Posterior cingulate gyrus (tissue), 11 donors: Measurements from ENCODE around the gene INAVA.
"Not testable (repeated sequence)": the region's sequence is repeated elsewhere in the genome, so short reads cannot be mapped to it uniquely, and the experiment has no call there.

Experiments
- DNase-seq, 10 donors: peaks; one replicate each; pipeline versions ENCODE4 v3.0.0 to v3.0.0-alpha.2; 2020 to 2021; ENCODE audit warnings: mixed read lengths in 3 of 10
- intact Hi-C: fragments of 100-400 bp; cut with DNase I; formaldehyde crosslinking; loops from one replicate; pipeline ENCODE4 v1.15.1; 2023

Gene INAVA

DNA sequence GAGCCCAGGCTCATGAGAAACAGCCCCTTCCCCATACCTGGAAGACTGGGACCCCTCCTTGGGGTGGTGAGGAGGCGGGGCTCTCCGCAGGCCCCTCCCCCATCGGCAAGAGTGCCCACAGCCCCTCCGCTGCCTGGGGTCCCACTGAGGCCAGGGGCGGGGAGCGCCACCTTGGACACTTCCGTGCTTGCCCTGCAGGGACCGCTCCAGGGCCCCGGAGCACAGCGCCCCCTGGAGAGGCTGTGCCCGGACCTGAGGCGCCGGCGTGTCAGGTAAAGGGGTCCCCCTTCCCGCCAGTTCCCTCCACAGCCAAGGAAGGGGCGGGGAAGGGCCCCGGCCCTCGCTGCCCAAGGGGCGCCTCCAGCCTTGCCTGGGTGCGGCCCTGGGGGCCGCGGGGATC lies 21.5 kb downstream of the INAVA start:
- intact Hi-C loops = no loop called here
- DNase-seq = peak in 1 of 10 donors; percentile 44

GRCh38 chr1:200916681-200917080 lies 22.0 kb downstream of the INAVA start:
- intact Hi-C loops = no loop called here
- DNase-seq = peak in 1 of 10 donors; percentile 49

DNA sequence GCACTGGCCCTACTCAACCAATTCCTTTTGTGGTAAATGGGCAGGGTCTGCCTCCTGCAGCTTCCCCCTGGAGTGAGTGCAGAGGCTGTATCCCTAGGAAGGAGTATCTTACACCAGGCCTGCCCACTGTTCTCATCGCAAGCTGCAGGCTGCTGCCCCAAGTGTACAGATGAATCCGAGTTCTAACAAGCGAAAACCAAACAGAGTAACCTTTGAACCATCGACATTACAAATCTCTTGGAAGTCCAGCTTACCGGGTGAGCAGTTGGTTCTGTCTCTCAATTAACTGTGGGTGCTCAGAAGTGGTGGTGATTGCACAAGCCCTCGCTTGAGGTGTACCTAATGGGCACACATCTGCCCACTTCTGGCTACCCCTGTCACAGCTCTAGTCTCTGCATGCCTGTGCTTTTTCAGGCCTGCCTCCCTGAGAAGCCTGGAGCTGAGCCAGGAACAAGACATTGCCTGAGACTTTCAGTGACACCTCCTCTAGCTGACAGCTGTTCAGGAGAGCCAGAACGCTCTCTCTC lies 22.7 kb downstream of the INAVA start:
- intact Hi-C loops = no loop called here
- DNase-seq = peak in 1 of 10 donors; percentile 55

- intact Hi-C loops = no loop called here
- DNase-seq = no peak
These were observed 23.3 kb downstream of the INAVA start for GRCh38 chr1:200918006-200918405.

GRCh38 chr1:200919386-200919785 lies 24.7 kb downstream of the INAVA start:
- intact Hi-C loops = no loop called here
- DNase-seq = peak in 1 of 10 donors; percentile 22

DNA sequence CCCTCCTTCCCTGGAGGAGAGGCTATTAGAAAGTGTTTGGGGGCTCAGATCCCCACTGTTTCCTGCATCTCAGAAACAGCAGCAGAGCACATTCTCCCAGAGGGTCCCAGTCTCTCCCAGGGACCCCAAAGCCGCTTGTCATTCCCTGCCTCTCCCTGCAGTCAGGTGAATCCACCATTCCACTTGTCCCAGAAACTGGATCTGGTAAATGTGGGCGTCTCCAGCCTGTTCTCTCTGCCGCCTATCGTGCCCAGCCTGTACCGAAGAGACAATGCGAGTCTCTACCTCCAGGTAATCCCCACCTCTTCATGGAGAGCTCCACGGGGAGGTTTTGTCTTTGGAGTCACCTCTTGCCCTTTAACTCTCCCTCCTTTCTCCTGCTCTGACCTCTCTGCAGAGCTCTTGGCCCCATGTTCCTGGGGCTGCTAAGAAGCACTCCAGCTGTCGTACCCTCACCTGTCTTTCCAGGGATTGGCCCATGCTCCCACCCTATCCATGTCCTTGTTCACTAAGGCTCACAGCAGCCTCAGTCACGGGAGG lies 26.9 kb downstream of the INAVA start:
- peak in 1 of 10 donors; percentile 45 for DNase-seq
- intact Hi-C loops = no loop called here

DNA sequence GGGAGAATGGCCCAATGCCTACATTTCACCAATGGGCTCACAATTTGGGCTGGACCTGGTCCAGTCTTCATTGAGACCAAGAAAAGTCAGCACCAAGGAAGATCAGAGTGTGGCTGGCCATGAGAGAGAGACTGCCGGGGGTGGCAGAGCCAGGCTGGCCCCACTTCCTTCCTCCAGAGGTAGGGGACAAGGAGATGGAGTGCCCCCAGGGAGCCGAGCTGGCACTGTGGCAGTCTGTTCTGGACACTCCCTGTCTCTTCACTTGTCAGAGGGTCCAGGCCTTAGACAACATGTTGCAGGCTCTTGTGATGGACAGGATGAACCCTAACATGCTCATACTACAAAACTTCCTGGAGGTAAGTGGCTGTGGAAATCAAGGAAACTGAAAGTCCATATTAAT lies 27.7 kb downstream of the INAVA start:
- intact Hi-C loops = no loop called here
- peak in 1 of 10 donors; percentile 58 for DNase-seq

GRCh38 chr1:200923601-200924000 lies 28.9 kb downstream of the INAVA start:
- intact Hi-C loops = no loop called here
- no peak for DNase-seq

DNA sequence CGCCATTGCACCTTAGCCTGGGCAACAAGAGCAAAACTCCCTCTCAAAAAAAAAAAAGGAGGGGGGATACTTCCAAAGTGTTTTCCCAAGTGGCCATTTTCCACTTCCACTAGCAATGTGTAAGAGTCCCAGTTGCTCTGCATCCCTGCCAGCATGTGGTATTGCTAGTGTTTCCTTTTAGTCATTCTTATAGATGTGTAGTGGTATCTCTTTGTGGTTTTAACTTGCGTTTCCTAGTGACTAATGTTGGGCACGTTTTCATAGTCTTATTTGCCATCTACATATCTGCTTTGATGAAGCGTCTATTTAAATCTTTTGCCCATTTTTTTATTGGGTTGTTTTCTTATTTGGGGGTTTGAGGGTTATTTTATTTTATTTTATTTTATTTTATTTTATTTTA lies 31.1 kb downstream of the INAVA start:
- intact Hi-C loops = no loop called here
- no peak for DNase-seq

DNA sequence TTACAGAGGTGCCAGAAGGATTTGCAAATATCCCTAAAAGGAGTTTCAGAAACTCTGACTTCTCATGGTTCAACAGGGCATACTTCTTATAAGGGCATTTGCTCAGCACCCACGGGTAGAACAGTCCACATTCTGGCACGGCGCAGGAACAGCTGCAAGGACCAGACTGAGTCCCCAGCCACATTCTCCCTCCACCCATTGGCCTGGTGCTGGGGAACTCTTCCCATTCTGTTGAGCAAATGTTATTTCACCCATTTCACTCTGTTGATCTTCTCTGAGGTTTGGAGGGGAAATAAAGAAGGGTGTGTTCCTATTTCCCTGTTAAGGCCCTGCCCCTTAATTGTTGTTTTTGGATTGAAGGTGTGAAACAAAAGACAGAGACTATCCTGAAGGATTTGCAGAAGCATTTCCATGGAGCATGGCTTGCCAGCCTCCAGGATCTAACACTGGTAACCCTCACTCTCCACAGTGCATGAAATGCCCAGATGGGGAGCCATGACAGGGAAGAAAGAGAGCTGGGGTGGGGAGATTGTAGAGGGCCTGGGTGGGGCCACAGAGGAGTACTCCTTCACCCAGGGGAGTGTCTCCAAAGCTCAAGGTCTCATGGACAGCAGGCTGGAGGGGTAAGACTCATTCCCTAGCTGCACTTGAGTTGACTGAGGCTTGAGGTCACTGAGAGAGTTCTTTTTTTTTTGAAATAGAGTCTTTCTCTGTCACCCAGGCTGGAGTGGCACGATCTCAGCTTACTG lies 35.0 kb downstream of the INAVA start:
- intact Hi-C loops = no loop called here
- DNase-seq = no peak

GRCh38 chr1:200930285-200930684 lies 35.6 kb downstream of the INAVA start:
- intact Hi-C loops, DNase-seq: not testable (repeated sequence)

DNA sequence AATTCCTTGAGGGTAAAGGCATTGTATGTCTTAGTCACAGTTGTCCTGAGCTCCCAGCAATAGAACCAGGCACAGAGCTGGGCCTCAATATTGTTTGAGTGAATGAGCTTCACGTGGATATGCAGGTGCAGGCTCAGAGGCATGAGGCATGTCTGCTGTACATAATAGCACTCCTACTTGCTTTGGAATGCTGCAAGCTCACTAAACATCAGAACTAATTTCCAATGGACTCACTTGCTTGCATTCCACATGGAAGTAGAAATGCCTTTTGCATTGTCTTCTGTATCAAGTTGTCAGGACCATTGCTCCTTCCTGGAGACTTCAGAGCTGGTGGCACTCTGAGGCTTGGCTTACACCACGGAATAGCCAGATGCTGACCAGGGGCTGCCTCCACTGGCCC lies 37.1 kb downstream of the INAVA start:
- intact Hi-C loops = no loop called here
- DNase-seq = peak in 1 of 10 donors; percentile 8

- DNase-seq = no peak
- intact Hi-C loops = no loop called here
These were observed 40.1 kb downstream of the INAVA start for GRCh38 chr1:200934676-200935245.

GRCh38 chr1:200935286-200935962 lies 40.7 kb downstream of the INAVA start:
- peak in 1 of 10 donors; percentile 25 for DNase-seq
- intact Hi-C loops = not testable (repeated sequence)

- DNase-seq = no peak
- intact Hi-C loops = no loop called here
These were observed 44.3 kb downstream of the INAVA start for GRCh38 chr1:200938955-200939354.

DNA sequence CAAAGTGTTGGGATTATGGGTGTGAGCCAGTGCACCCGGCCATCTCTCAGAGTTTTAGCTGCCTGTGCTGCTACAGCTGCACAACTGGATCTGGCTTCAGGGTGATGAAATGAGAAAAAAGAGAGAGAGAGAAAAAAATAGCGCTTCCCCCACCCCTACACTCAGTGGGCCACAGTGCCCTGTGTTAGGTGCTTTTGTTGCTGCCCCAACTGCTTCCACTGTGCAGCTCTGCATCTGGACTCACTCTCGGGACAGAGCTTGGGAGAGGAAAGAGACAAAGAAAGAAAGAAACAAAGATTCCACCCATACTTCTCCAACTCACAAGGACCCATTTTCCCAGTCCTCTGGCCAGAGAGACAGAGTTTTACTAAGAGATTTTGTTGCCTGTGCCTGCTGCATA lies 50.4 kb downstream of the INAVA start:
- DNase-seq = no peak
- intact Hi-C loops = no loop called here

- DNase-seq = no peak
- intact Hi-C loops = no loop called here
These were observed 52.4 kb downstream of the INAVA start for GRCh38 chr1:200947059-200947566.

DNA sequence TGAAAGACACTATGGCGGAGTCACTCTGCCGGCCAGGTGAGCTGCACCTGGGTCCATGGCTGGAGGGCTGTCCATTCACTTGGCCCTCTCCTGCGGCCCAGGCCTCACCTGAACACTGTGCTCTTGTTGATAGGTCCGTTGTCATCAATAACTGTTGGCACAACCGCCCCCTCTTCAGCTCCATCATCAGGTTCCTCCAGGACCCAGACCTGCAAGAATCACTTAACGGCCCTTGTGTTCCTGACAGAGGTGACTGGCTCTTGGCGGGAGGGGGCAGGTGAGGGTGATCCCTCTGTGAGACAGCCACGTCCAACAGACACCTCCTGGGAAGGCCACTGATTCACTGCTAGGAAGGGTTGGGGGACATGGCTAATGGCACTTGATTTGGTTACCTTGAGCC lies 54.9 kb downstream of the INAVA start:
- no peak for DNase-seq
- intact Hi-C loops = no loop called here

DNA sequence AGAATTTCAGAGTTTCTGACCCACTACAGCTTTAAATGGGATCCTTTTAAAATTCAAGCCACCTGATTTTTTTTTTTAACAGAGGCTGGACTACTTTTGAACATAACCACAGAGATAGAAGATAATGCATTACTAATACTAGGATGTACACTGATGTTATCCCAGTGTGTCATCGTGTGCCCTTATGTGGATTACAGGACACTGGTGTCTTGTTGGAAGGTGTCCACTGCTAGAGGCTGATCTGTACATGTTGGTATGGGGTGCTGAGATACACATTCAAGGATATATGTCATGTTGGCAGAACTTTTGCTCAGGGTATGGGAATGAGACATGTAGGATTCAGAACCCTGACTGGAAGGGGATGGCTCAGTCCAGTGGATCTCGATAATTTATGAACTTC lies 56.3 kb downstream of the INAVA start:
- DNase-seq = no peak
- intact Hi-C loops = no loop called here

GRCh38 chr1:200954434-200954833 lies 59.7 kb downstream of the INAVA start:
- intact Hi-C loops = no loop called here
- DNase-seq = no peak

- intact Hi-C loops = no loop called here
- no peak for DNase-seq
These were observed 63.9 kb downstream of the INAVA start for GRCh38 chr1:200958597-200958996.
